Esophagus muscularis mucosa (tissue), 4 donors: ENCODE measurements around the gene CRYBA2.

Source experiments
- EP300 ChIP-seq: sonication (generic); formaldehyde crosslinking; IDR thresholded peaks from one replicate; pipeline ENCODE4 v1.6.1; 2017; ENCODE audit warnings: antibody characterized with exemption
- POLR2A ChIP-seq: fragments of 450-650 bp; IDR thresholded peaks from one replicate; pipeline ENCODE4 v1.6.1; 2017; ENCODE audit warnings: antibody characterized with exemption, moderate library complexity, mild to moderate bottlenecking, low read depth
- POLR2AphosphoS5 ChIP-seq, 2 donors: sonication (generic); formaldehyde crosslinking; IDR thresholded peaks; one replicate each; pipeline ENCODE4 v1.6.1; 2017; ENCODE audit warnings: antibody characterized with exemption in 2 of 2
- TF ChIP-seq, protein P1 (sequence below), 3 experiments: fragments of 200-600 bp in 2 of 3; fragments of 450-650 bp in 1 of 3; sonication (generic) in 2 of 3; IDR thresholded peaks; one replicate each; pipeline ENCODE4 v1.5.1; 2017 to 2019; ENCODE audit warnings: antibody characterized with exemption in 3 of 3, mild to moderate bottlenecking in 2 of 3, moderate library complexity in 1 of 3

DNA sequence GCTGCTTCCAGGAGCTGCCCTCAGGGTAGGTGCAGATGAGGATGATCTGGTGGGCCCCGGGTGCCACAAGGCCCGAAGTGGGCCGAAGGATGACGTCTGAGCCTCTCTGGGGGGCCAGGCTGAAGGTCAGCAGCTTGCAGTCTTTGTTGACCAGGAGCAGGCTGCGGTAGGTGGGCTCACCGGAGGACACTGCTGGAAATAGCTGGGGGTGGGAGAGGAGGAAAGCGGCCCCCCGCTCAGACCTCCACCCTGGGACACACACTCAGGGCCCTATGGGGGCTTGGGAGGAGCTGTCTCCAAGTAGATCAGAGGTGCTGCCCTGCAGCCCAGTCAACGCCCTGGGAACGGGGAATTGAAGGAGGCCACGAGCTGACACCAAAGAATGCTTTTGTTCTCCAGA lies 30.8 kb upstream of the CRYBA2 start:
- TF ChIP-seq, protein P1, sequence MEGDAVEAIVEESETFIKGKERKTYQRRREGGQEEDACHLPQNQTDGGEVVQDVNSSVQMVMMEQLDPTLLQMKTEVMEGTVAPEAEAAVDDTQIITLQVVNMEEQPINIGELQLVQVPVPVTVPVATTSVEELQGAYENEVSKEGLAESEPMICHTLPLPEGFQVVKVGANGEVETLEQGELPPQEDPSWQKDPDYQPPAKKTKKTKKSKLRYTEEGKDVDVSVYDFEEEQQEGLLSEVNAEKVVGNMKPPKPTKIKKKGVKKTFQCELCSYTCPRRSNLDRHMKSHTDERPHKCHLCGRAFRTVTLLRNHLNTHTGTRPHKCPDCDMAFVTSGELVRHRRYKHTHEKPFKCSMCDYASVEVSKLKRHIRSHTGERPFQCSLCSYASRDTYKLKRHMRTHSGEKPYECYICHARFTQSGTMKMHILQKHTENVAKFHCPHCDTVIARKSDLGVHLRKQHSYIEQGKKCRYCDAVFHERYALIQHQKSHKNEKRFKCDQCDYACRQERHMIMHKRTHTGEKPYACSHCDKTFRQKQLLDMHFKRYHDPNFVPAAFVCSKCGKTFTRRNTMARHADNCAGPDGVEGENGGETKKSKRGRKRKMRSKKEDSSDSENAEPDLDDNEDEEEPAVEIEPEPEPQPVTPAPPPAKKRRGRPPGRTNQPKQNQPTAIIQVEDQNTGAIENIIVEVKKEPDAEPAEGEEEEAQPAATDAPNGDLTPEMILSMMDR (IDR thresholded peaks at IDR 0.05) = no peak
- TF ChIP-seq POLR2AphosphoS5 (IDR thresholded peaks at IDR 0.05) (no peak), POLR2A (no peak), EP300 (no peak)
